Natural killer cell (primary cell): ENCODE data around the gene CLDN11. TPM values are rescaled to one million over a fixed set of nuclear protein-coding genes. Genes with fewer than 3 reads are reported as not detected.

Experiments
- ATAC-seq, 3 donors: fragments of 150-1000 bp in 2 of 3; fragments of 200-7000 bp in 1 of 3; cut with Tn5 transposase; 1 replicate in 1 of 3; 2 replicates in 2 of 3; pipeline ENCODE4 v1.10.0; 2021; ENCODE audit warnings: mild to moderate bottlenecking in 2 of 3, moderate library complexity in 2 of 3
- DNase-seq, 2 donors: peaks; one replicate each; pipeline versions ENCODE4 v3.0.0 to v3.0.0-alpha.2; 2013 to 2021; ENCODE audit warnings: mixed read lengths in 1 of 2
- H3K27ac ChIP-seq: one replicate; pipeline ENCODE4 v1.5.1; 2013; ENCODE audit warnings: mild to moderate bottlenecking, low read length
- H3K27me3 ChIP-seq: one replicate; pipeline ENCODE4 v1.6.1; 2013; ENCODE audit warnings: low read length; ENCODE audit not compliant: control insufficient read depth, insufficient read depth
- H3K36me3 ChIP-seq: one replicate; pipeline ENCODE4 v1.6.1; 2013; ENCODE audit warnings: low read length; ENCODE audit not compliant: control insufficient read depth, insufficient read depth
- H3K4me1 ChIP-seq: one replicate; pipeline ENCODE4 v1.6.1; 2013; ENCODE audit warnings: low read length; ENCODE audit not compliant: control insufficient read depth, insufficient read depth
- H3K4me3 ChIP-seq: one replicate; pipeline ENCODE4 v1.5.1; 2013; ENCODE audit warnings: low read length
- H3K9me3 ChIP-seq: one replicate; pipeline ENCODE4 v1.6.1; 2013; ENCODE audit warnings: low read length; ENCODE audit not compliant: control insufficient read depth, insufficient read depth
- H3K27ac Mint-ChIP-seq, 2 donors: one replicate each; pipeline ENCODE4 v1.8.0; 2022; ENCODE audit warnings: mild to moderate bottlenecking in 2 of 2, mixed read lengths in 2 of 2, moderate library complexity in 1 of 2
- H3K27me3 Mint-ChIP-seq, 2 donors: one replicate each; pipeline ENCODE4 v1.8.0; 2022; ENCODE audit warnings: low read depth in 2 of 2, mixed read lengths in 2 of 2
- H3K36me3 Mint-ChIP-seq: one replicate; pipeline ENCODE4 v1.8.0; 2022; ENCODE audit warnings: mixed read lengths
- H3K4me1 Mint-ChIP-seq, 2 donors: one replicate each; pipeline ENCODE4 v1.8.0; 2022; ENCODE audit warnings: mixed read lengths in 2 of 2
- H3K4me3 Mint-ChIP-seq: one replicate; pipeline ENCODE4 v1.8.0; 2022; ENCODE audit warnings: mild to moderate bottlenecking, moderate library complexity, mixed read lengths
- H3K9me3 Mint-ChIP-seq, 2 donors: one replicate each; pipeline ENCODE4 v1.8.0; 2022; ENCODE audit warnings: mixed read lengths in 2 of 2
- WGBS: methylation state at CpG from one replicate; pipeline ENCODE4 v1.1.7; 2013; ENCODE audit warnings: missing lambda C conversion rate; ENCODE audit not compliant: insufficient coverage; 5-methylcytosine and 5-hydroxymethylcytosine counted together
- intact Hi-C: fragments of 100-400 bp; cut with micrococcal nuclease; formaldehyde crosslinking; loops from one replicate; pipeline ENCODE4 v1.14.2; 2022
- total RNA-seq, 4 donors: library from RNA; stranded (reverse); fragments of 120-200 nt in 1 of 4; gene quantifications; one replicate each; pipeline versions ENCODE4 v1.2.3 to v1.2.4, GENCODE V29; 2013 to 2022
- TF ChIP-seq, protein P1 (sequence below): fragments of 200-600 bp; IDR thresholded peaks from one replicate; pipeline ENCODE4 v1.8.0; 2022; ENCODE audit warnings: antibody characterized with exemption

Gene CLDN11
- total RNA-seq, 3 donors from 2014 or later (not counting 1 experiment from before 2014, with no cell fraction given) = 0.39 TPM; not detected in 2

DNA sequence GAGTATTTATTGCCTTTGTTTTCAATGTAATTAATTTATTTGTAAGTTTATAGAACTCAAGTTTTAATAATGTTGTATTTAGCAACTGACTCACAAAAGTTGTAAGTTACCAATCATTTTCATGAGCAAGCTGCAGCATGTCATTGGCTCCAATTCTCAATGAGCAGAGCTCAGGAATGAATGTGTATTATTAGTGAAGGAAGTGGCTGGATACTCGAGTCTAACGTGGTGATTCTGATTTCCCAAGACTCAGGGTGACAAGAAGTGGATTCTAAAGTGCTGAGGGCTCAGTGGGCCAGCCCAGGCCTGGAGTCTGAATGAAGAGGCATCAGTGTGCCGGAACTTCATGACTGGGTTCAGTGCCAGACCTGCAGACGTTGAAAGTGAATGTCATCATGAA lies 39.6 kb downstream of the CLDN11 start:
- H3K36me3 ChIP-seq = no peaks in the 10 kb centered on the region
- H3K9me3 Mint-ChIP-seq = no peaks in the 10 kb centered on the region
- H3K4me1 Mint-ChIP-seq = no peaks in the 10 kb centered on the region
- WGBS = 74% methylated on average over 4 of the region's 4 CpGs
- no peak for DNase-seq
- no peaks in the 10 kb centered on the region for H3K36me3 Mint-ChIP-seq
- no peaks in the 10 kb centered on the region for H3K27me3 ChIP-seq
- ATAC-seq = no peak
- H3K4me3 ChIP-seq = no peak overlapping the region
- H3K27ac Mint-ChIP-seq = no peak overlapping the region
- no peak overlapping the region for H3K27ac ChIP-seq
- intact Hi-C loops = no loop called here
- peaks cover 25 to 50% of the 10 kb centered on the region in 2 donors for H3K27me3 Mint-ChIP-seq
- H3K4me1 ChIP-seq = no peaks in the 10 kb centered on the region
- TF ChIP-seq, protein P1, sequence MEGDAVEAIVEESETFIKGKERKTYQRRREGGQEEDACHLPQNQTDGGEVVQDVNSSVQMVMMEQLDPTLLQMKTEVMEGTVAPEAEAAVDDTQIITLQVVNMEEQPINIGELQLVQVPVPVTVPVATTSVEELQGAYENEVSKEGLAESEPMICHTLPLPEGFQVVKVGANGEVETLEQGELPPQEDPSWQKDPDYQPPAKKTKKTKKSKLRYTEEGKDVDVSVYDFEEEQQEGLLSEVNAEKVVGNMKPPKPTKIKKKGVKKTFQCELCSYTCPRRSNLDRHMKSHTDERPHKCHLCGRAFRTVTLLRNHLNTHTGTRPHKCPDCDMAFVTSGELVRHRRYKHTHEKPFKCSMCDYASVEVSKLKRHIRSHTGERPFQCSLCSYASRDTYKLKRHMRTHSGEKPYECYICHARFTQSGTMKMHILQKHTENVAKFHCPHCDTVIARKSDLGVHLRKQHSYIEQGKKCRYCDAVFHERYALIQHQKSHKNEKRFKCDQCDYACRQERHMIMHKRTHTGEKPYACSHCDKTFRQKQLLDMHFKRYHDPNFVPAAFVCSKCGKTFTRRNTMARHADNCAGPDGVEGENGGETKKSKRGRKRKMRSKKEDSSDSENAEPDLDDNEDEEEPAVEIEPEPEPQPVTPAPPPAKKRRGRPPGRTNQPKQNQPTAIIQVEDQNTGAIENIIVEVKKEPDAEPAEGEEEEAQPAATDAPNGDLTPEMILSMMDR = no peak
- no peaks in the 10 kb centered on the region for H3K9me3 ChIP-seq
- H3K4me3 Mint-ChIP-seq = no peak overlapping the region

DNA sequence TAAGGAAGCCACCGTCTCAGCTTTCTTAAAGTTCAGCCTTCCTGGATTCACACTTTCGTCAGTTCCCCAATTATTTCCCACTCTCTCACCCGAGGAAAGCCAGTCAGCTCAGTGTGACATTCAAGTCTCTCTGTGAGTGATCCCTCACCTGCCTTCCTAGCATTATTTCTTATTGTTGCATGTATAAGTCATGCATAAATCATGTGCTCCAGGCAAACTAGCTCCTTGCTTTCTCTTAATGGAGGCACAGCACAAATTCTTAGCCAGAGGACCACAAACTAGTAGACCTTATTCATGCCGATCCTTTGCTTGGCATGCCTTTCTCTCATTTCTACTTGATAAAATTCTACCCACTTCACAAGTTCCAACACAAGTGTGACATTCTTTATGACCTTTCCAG lies 44.3 kb downstream of the CLDN11 start:
- TF ChIP-seq, protein P1 = no peak
- Mint-ChIP-seq H3K36me3 (no peaks in the 10 kb centered on the region), H3K4me1 (no peaks in the 10 kb centered on the region), H3K27me3 (peaks cover 24 to 42% of the 10 kb centered on the region in 2 donors), H3K9me3 (no peaks in the 10 kb centered on the region), H3K4me3 (no peak overlapping the region), H3K27ac (no peak overlapping the region)
- H3K9me3 ChIP-seq = no peaks in the 10 kb centered on the region
- no peak overlapping the region for H3K27ac ChIP-seq
- no peaks in the 10 kb centered on the region for H3K27me3 ChIP-seq
- ATAC-seq (no peak), DNase-seq (no peak)
- no peak overlapping the region for H3K4me3 ChIP-seq
- no peaks in the 10 kb centered on the region for H3K4me1 ChIP-seq
- intact Hi-C loops = no loop called here
- WGBS = 79% methylated on average over 4 of the region's 4 CpGs
- no peaks in the 10 kb centered on the region for H3K36me3 ChIP-seq

- no peak for DNase-seq
- H3K36me3 ChIP-seq = no peaks in the 10 kb centered on the region
- intact Hi-C loops = no loop called here
- TF ChIP-seq, protein P1 = no peak
- H3K27ac ChIP-seq = no peak overlapping the region
- H3K36me3 Mint-ChIP-seq = no peaks in the 10 kb centered on the region
- no peaks in the 10 kb centered on the region for H3K9me3 ChIP-seq
- H3K4me1 ChIP-seq = no peaks in the 10 kb centered on the region
- H3K27me3 ChIP-seq = no peaks in the 10 kb centered on the region
- no peaks in the 10 kb centered on the region for H3K9me3 Mint-ChIP-seq
- no peak overlapping the region for H3K4me3 Mint-ChIP-seq
- WGBS = 97% methylated on average over 2 of the region's 3 CpGs
- no peaks in the 10 kb centered on the region for H3K4me1 Mint-ChIP-seq
- no peak for ATAC-seq
- no peak overlapping the region for H3K27ac Mint-ChIP-seq
- peaks cover 28 to 35% of the 10 kb centered on the region in 2 donors for H3K27me3 Mint-ChIP-seq
- H3K4me3 ChIP-seq = no peak overlapping the region
Observed at GRCh38 chr3:170465955-170466354, 47.3 kb downstream of the CLDN11 start.

DNA sequence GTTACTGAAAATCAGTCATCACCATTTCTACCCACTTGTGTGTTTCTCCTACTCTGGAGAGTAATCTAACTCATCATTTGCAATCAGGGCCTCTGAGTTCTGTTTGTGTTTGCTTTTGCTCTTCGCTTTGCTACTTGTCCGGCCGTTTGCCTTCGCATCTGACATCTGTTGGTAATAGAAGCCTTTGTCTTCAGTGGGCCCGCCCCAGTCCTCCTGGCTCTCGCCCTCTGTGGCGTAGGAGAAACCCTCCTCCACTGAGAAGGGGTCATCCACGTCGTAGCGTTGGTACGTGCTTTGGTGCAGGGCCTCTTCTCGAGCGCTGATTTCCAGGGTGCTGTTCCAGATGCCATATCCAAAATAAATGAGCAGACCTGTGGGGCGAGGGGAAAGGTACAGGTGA lies 48.3 kb downstream of the CLDN11 start:
- Histone ChIP-seq H3K27me3 (no peaks in the 10 kb centered on the region), H3K9me3 (no peaks in the 10 kb centered on the region), H3K4me1 (no peaks in the 10 kb centered on the region), H3K4me3 (no peak overlapping the region), H3K27ac (no peak overlapping the region), H3K36me3 (no peaks in the 10 kb centered on the region)
- H3K27me3 Mint-ChIP-seq = peaks cover 27 to 29% of the 10 kb centered on the region in 2 donors
- no peaks in the 10 kb centered on the region for H3K36me3 Mint-ChIP-seq
- H3K9me3 Mint-ChIP-seq = no peaks in the 10 kb centered on the region
- WGBS = 84% methylated on average over 14 of the region's 14 CpGs
- TF ChIP-seq, protein P1 = no peak
- H3K27ac Mint-ChIP-seq = no peak overlapping the region
- H3K4me3 Mint-ChIP-seq = no peak overlapping the region
- intact Hi-C loops = no loop called here
- no peak for DNase-seq
- ATAC-seq = no peak
- H3K4me1 Mint-ChIP-seq = no peaks in the 10 kb centered on the region
